HCT116 (cell line): Measurements from ENCODE around the gene CCDC32. TPM values are rescaled to one million over a fixed set of nuclear protein-coding genes. Genes with fewer than 3 reads are reported as not detected.

Source experiments
- ATAC-seq: fragments of 200-7000 bp; cut with Tn5 transposase; 2 replicates; pipeline ENCODE4 v1.9.1; 2020; ENCODE audit warnings: mild to moderate bottlenecking, moderate library complexity
- BruUV-seq: library from RNA; stranded (reverse); fragments of 400-500 nt; replicated peaks from 2 replicates; lab custom pipeline; 2021; lab: Mats Ljungman, UMichigan
- CTCF ChIA-PET: fragments of 300-600 bp; sonication (Branson Sonifier 250); formaldehyde crosslinking; loops from one replicate; lab custom pipeline; 2021; ENCODE audit warnings: antibody characterized with exemption; lab: Charles Lee
- POLR2A ChIA-PET: fragments of 300-600, 350-600 bp; sonication (Branson Sonifier 250); formaldehyde crosslinking; loops from one replicate; lab custom pipeline; 2021; ENCODE audit warnings: antibody characterized with exemption; lab: Charles Lee
- RAD21 ChIA-PET, 2 experiments: fragments of 300-600 bp; sonication (Branson Sonifier 250); formaldehyde crosslinking; loops; one replicate each; lab custom pipeline; 2023; ENCODE audit warnings: low total read pairs in 2 of 2; ENCODE audit not compliant: uncharacterized antibody in 2 of 2, unreplicated experiment in 2 of 2, low non-redundant PET in 1 of 2; lab: Charles Lee
- DNase-seq: peaks from one replicate; pipeline ENCODE4 v3.0.0-alpha.2; 2010; ENCODE audit warnings: low read depth, low spot score
- H2AFZ ChIP-seq: fragments of 200-600 bp; shearing (Covaris generic), sonication (generic); 2 replicates; pipeline ENCODE4 v1.6.1; 2017; ENCODE audit warnings: low read depth, mixed run types, mixed read lengths, antibody characterized with exemption, low read length; ENCODE audit not compliant: poor library complexity, severe bottlenecking
- H3K27ac ChIP-seq: 2 replicates; pipeline ENCODE4 v1.5.1; 2012; ENCODE audit warnings: low read depth, low read length
- H3K27me3 ChIP-seq: fragments of 200-600 bp; sonication (generic); 2 replicates; pipeline ENCODE4 v1.6.1; 2016; ENCODE audit warnings: mixed run types, low read length, mixed read lengths; ENCODE audit not compliant: insufficient read depth
- H3K36me3 ChIP-seq, 2 experiments: fragments of 200-500 bp in 1 of 2; fragments of 200-600 bp in 1 of 2; sonication (Bioruptor generic) in 1 of 2; sonication (generic) in 1 of 2; 2 replicates each; pipeline versions ENCODE4 v1.5.1 to v1.6.1; 2014 to 2016; ENCODE audit warnings: low read length in 2 of 2, inconsistent platforms in 1 of 2, mixed read lengths in 1 of 2, mixed run types in 1 of 2; ENCODE audit not compliant: insufficient read depth in 2 of 2, control insufficient read depth in 1 of 2
- H3K4me1 ChIP-seq, 2 experiments: fragments of 200-600 bp in 1 of 2; sonication (generic) in 1 of 2; 2 replicates each; pipeline versions ENCODE4 v1.5.1 to v1.6.1; 2012 to 2017; ENCODE audit warnings: low read length in 2 of 2, inconsistent platforms in 1 of 2, mild to moderate bottlenecking in 1 of 2, mixed read lengths in 1 of 2, mixed run types in 1 of 2, moderate library complexity in 1 of 2; ENCODE audit not compliant: insufficient read depth in 2 of 2, control insufficient read depth in 1 of 2
- H3K4me2 ChIP-seq: fragments of 200-600 bp; sonication (generic); 2 replicates; pipeline ENCODE4 v1.6.1; 2017; ENCODE audit warnings: mixed run types, low read length, mixed read lengths
- H3K4me3 ChIP-seq, 2 experiments: fragments of 200-600 bp in 1 of 2; sonication (generic) in 1 of 2; replicated peaks in 1 of 2; 2 replicates each; pipeline ENCODE4 v1.5.1; 2011 to 2016; ENCODE audit warnings: low read length in 2 of 2, control low read depth in 1 of 2, low read depth in 1 of 2, mild to moderate bottlenecking in 1 of 2, mixed read lengths in 1 of 2, mixed run types in 1 of 2
- H3K79me2 ChIP-seq: fragments of 200-600 bp; sonication (generic); 2 replicates; pipeline ENCODE4 v1.6.1; 2017; ENCODE audit warnings: mild to moderate bottlenecking, mixed run types, low read length, moderate library complexity, mixed read lengths; ENCODE audit not compliant: insufficient read depth
- H3K9ac ChIP-seq: fragments of 200-600 bp; sonication (generic); 2 replicates; pipeline ENCODE4 v1.6.1; 2016; ENCODE audit warnings: low read length, mixed read lengths
- H3K9me2 ChIP-seq: fragments of 200-600 bp; sonication (generic), shearing (Covaris generic); 2 replicates; pipeline ENCODE4 v1.6.1; 2017; ENCODE audit warnings: mixed run types, mild to moderate bottlenecking, moderate library complexity; ENCODE audit not compliant: insufficient read depth
- H3K9me3 ChIP-seq, 2 experiments: fragments of 200-500 bp in 1 of 2; fragments of 200-600 bp in 1 of 2; sonication (Bioruptor generic) in 1 of 2; sonication (generic) in 1 of 2; 2 replicates each; pipeline ENCODE4 v1.6.1; 2014 to 2017; ENCODE audit warnings: low read length in 2 of 2, mixed read lengths in 2 of 2, inconsistent platforms in 1 of 2, low read depth in 1 of 2, mild to moderate bottlenecking in 1 of 2, mixed run types in 1 of 2, moderate library complexity in 1 of 2; ENCODE audit not compliant: control insufficient read depth in 1 of 2, insufficient read depth in 1 of 2
- H4K20me1 ChIP-seq: fragments of 200-600 bp; sonication (generic), shearing (Covaris generic); 2 replicates; pipeline ENCODE4 v1.6.1; 2017; ENCODE audit warnings: mixed run types, mild to moderate bottlenecking, moderate library complexity; ENCODE audit not compliant: insufficient read depth
- CTCF ChIP-seq, 3 experiments: fragments of 200-600 bp in 1 of 3; sonication (generic) in 1 of 3; IDR thresholded peaks in 2 of 3; conservative IDR thresholded peaks in 1 of 3; 2 replicates each; pipeline ENCODE4 v1.5.1; 2012 to 2017; ENCODE audit warnings: low read depth in 2 of 3, low read length in 2 of 3, antibody characterized with exemption in 1 of 3, borderline replicate concordance in 1 of 3, control low read depth in 1 of 3, mild to moderate bottlenecking in 1 of 3, mixed read lengths in 1 of 3, mixed run types in 1 of 3, moderate library complexity in 1 of 3; ENCODE audit not compliant: insufficient read depth in 1 of 3
- EGR1 ChIP-seq: IDR thresholded peaks from 2 replicates; pipeline ENCODE4 v1.6.1; 2012; ENCODE audit warnings: low read depth
- ZNF274 ChIP-seq: fragments of 200-500 bp; sonication (Bioruptor generic); IDR thresholded peaks from 2 replicates; pipeline ENCODE4 v1.6.1; 2014; ENCODE audit warnings: mild to moderate bottlenecking, low read depth, low read length, inconsistent platforms
- intact Hi-C: fragments of 100-400 bp; cut with micrococcal nuclease; formaldehyde crosslinking; loops from 2 replicates; pipeline ENCODE4 v1.10.0; 2022
- total RNA-seq: library from RNA; stranded (reverse); gene quantifications from one replicate; pipeline ENCODE4 v1.2.1, GENCODE V29; 2021; ENCODE audit not compliant: unreplicated experiment

CCDC32 gene
- total RNA-seq, 1 experiment from 2014 or later: 18.6 TPM

- RAD21 ChIA-PET: no interaction called here
- H3K4me2 ChIP-seq: no peak overlapping the region
- no peak overlapping the region for H3K9ac ChIP-seq
- H3K27me3 ChIP-seq: no peaks in the 10 kb centered on the region
- no peaks in the 10 kb centered on the region; a peak in 1 of 4 replicates for H3K36me3 ChIP-seq
- no peaks in the 10 kb centered on the region for H3K9me3 ChIP-seq
- DNase-seq: no peak
- H3K4me1 ChIP-seq: no peaks in the 10 kb centered on the region
- no peaks in the 10 kb centered on the region for H3K79me2 ChIP-seq
- H3K9me2 ChIP-seq: no peaks in the 10 kb centered on the region
- intact Hi-C loops: no loop called here
- CTCF ChIA-PET: no interaction called here
- H4K20me1 ChIP-seq: no peaks in the 10 kb centered on the region
- ATAC-seq: no peak
- no TSS peak for BruUV-seq
- no peak overlapping the region for H2AFZ ChIP-seq
- no peak overlapping the region for H3K4me3 ChIP-seq
- TF ChIP-seq EGR1: no peak
- no peak overlapping the region for H3K27ac ChIP-seq
- POLR2A ChIA-PET: no interaction called here
Observed at GRCh38 chr15:40548610-40549009, 16.2 kb downstream of the CCDC32 start.

DNA sequence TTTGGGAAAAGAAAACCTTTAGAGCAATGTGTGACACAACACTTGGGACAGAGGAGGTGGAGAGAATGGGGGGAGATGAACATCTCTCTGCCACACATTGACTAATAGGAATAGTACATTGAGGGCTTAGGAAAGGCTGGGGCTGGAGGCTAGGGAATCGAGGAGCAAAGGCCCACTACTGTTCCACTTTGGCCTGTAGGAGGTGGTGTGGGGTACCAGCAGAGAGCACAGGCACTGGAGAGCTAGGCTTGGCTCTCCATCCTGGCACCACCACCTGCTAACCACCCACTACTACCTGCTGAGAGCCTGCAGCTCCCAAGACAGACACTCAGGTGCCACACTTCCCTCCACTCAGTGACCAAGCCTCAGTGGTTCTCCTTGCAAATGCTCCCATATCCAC is 19.4 kb downstream of the CCDC32 start:
- no TSS peak for BruUV-seq
- Histone ChIP-seq H4K20me1 (no peaks in the 10 kb centered on the region), H3K4me2 (no peak overlapping the region), H2AFZ (no peak overlapping the region), H3K36me3 (no peaks in the 10 kb centered on the region; a peak in 1 of 4 replicates), H3K27ac (no peak overlapping the region), H3K79me2 (no peaks in the 10 kb centered on the region), H3K9me3 (no peaks in the 10 kb centered on the region), H3K4me1 (no peaks in the 10 kb centered on the region), H3K27me3 (no peaks in the 10 kb centered on the region), H3K9me2 (no peaks in the 10 kb centered on the region), H3K4me3 (no peak overlapping the region), H3K9ac (no peak overlapping the region)
- TF ChIP-seq ZNF274: no peak
- TF ChIP-seq CTCF (IDR thresholded peaks at IDR 0.05 in 2 of 3, conservative IDR thresholded peaks at IDR 0.05 in 1 of 3; ENCODE audit: borderline replicate concordance in 1 of 3, insufficient read depth in 1 of 3, low read depth in 2 of 3, low read length in 2 of 3): peak in 2 of 3 experiments; percentile 27 to 31; a peak in 2 of 6 replicates
- DNase-seq (no peak), ATAC-seq (peak; percentile 63)
- POLR2A ChIA-PET: no interaction called here
- CTCF ChIA-PET: interaction anchor here (1.1 kb wide), 1 partner anchor 22 kb away, joined by 3 read pairs; no protein-coding TSS in a partner anchor
- RAD21 ChIA-PET: no interaction called here
- intact Hi-C loops: no loop called here
